ENCODE results near the gene OXCT1.

OXCT1 gene

DNA sequence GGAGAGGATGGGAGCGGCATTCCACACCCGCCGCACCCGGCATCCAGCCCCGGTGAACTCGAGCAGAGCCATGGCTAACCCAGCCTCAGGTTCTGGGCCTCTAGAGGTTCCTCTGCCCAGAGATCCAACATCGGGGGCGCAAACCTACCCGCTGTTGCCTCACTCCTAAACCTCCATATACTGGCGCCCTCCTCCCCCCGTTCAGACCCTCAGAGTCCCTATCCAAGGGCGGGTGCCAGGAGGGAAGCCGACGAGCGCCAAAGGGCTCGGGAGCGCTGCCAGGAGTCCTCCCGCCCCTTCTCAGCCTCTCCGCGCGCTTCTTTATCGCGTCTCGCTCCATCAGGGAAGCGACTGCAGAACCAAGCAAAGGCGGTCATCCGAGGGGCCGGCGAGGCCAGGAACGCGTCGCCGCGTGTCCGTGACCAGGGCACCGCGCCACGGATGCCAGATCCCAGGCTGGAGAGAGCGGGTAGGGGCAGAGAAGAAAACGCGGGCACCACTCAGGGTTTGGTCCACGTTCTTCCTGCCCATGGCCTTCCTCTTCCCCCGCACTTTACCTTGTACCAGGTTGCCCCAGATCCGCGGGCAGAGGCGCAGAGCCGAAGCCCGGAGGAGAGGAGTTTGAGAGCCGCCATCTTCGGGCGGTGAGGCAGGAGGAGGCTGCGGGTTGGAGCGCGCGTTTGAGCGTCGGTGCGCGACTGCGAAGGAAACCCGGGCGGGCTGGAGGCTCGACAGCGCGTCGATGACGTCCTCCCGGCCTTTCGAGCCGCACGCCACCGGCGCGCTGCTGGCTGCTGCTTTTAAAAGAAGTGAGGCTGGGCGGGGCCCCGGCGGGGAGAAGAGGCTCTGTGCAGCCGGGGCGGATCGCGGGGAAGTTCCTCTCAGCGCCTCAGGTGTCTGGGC is at the start of gene OXCT1:
TSS of gene OXCT1 (minus strand) at position 702 of the 903 bp plus-strand sequence. CDS start at position 635, 67 bp downstream.
- peak; percentile 78 for DNase-seq

DNA sequence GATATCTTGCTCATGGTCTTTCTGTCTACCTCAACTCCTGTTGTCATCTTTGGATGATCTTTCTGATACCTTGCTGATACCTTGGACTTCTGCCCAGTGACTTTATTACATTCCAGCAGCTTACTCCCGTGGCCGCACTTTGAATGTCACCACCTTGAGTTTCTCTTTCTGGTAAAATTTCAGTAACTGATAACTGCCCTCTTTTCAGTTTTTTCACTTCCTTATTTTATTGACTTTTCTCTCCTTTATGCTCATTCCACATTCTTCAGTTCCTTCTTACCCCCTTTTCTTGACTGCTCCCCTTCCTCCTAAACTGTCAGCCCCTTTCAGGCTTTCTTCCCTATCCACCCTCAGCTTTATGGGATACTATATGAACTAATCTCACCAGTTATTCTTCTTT is 47.9 kb upstream of the OXCT1 start:
- no peak for DNase-seq

DNA sequence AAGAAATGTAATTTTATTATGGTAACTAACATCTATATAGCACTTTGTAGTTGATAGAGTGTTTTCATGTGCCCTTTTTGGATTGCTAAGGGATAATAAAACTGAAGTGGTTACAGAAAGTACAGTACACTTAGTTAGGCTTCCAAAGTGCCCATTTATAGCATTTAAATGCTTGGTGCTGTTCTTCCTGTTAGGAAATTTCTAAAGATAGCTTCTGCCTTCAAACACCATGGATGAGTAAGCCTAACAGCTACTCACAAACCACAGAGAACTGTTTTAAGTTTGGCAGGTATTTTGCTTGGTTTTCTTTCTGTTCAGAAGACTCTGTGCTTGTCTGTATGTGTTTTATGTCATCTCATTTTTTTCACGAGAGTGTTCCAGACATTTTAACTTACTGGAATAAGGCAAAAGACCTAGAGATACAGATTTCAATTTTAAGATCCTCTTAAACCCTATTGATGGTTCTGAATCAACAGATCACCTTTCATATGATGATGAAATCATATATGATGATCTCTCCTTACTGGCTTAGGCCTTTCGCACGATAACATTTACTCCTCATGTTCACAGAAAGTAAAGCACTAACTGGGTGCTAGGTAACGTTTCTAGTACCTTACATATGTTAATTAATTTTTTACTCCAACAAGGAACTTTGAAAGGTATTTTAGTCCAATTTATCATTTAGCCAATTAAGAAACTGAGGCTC is 38.3 kb upstream of the OXCT1 start:
- no peak for DNase-seq

DNA sequence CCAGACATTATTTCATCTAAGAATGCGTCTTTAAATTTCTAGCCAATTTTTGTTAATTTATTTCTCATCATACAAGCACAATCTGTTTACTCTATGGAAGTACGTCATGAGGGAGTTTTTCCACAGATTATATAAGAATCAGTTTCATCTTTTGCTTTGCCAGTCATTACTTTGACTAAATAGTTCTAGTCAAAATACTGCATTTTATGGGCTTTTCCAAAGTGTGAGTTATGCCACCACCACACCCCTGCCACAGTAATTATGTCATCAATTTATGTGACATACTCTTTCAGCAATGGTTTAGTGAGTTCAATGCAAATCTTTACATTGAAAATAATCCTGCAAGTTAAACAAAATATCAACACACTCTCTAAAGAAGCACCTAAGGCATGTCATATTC is 35.9 kb upstream of the OXCT1 start:
- no peak for DNase-seq

DNA sequence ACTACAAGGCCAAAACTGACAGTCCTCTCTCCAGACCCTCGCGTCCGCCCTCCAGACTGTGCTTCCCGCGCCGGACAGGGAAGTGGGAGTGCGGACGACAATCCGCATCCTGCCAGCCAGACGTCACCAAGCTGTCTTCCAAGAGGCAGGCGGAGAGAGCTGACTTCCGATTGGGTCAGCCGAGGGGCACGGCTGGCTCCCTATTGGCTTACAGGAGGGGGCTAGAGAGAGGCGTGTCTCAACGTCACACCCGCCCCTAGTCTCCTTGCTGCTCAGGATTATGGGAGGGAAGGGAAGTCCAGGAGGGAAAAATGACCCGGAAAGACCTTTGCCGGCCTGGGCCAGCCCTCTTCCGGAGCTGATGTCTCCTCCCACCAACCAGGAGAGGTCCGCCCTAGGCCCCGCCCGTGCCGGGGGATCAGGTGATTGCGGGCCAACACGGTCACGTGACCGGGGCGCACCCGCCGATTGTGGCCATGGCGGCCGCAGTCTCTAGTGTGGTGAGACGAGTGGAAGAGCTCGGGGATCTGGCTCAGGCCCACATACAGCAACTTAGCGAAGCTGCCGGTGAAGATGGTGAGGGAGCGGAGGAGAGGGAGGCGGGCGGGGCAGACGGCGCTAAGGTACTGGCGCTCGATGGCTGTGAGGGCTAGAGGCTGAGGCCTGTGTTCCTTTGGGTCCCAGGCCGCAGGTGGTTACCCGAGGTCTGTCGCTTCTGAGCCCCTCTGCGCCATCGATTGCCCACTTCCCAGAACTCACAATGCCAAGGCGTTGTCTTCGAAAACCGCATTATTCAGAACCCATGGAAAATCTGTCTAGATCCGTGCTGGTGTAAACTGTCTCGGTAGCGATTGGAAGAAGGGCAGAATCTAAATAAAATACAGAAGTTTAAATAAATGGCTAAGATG is 33.9 kb upstream of the OXCT1 start, which contains the start of gene RIMOC1:
TSS of gene RIMOC1 (plus strand) at position 453 of the 908 bp plus-strand sequence. CDS start at position 477, 24 bp downstream.
- peak; percentile 95 for DNase-seq

DNA sequence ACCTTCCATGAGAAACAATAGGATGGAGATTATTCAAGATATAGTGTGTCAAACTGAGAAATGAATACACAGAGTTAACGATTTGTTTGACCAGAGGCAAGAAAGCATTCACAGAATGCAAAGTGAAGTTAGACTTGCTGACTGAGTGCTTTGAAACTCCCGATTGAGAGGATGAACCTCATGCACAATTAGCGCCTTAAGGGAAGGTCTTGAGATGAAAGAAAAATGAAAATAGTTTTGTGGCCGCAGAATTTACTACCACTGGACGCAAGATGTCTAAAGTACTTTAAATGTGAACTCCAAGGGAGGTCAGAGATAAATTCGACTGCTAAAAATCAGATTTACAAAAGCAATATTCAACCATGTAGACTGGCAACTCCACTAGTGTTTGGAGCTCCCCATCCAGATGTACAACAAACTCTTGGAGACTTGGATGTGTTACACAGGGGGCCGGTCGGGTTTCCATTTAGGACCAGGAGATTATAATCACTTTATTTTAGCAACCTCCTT is 33.2 kb upstream of the OXCT1 start:
- DNase-seq: no peak

DNA sequence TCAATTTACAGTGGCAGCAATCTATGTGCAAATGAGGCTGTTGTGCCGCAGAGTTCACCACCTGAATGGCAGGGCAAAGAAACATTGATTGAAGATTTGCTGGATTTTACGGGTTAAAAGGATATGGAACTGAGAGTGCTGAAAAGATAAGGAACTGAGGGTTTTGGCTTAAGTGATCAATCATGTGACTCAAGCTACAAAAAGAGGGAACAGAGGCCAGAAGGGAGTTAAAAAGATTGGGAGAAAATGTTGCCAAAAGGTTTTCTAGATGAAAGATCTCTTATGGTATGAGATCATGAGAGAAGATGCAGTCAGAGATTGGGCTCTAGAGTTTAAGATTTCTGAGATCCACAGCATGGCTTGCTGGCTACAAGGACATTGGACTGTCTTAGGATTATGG is 26.0 kb upstream of the OXCT1 start:
- DNase-seq: no peak

DNA sequence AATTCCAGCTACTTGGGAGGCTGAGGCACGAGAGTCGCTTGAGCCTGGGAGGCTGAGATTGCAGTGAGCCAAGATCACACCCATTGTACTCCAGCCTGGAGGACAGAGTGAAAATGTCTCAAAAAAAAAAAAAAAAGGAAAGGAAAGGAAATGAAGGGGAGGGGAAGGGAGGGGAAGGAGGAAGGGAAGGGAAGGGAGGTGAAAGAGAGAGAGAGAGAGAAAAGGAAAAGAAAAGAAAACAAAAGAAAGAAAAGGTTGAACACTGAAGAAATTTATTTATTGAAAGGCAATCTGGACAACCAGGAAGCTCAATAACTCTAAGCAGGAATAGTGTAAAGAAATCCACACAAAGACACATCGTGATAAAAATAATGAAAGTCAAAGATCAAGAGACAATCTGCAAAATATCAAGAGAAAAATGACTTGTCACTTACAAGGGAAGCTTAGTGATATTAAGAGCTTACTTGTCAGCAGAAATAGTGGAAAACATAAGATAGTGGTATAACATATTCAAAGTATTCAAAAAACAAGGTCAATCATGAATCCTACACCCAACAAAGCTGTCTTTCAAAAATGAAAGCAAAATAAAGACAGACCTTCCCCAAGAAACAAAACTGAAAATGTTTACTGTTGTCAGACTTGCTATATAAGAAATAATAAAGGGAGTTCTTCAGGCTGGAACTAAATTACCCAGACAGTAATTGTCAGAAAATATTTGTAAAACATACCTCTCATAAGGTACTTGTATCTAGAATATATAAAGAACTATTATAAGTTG is 23.0 kb upstream of the OXCT1 start:
- no peak for DNase-seq

DNA sequence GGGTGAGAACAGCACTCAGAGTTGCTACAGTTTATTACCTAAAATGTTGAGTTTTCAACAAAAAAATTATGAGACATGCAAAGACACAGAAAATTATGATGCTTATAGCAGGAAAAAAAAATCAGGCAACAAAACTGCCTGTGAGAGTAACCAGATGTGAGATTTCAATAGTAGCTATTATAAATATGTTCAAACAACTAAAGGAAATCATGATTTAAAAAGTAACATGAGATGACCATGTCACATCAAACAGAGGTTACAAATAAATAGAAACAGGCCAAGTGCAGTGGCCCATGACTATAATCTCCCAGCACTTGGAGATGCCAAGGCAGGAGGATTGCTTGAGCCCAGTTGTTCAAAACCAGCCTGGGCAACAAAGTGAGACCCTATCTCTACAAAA is 21.8 kb upstream of the OXCT1 start:
- no peak for DNase-seq

DNA sequence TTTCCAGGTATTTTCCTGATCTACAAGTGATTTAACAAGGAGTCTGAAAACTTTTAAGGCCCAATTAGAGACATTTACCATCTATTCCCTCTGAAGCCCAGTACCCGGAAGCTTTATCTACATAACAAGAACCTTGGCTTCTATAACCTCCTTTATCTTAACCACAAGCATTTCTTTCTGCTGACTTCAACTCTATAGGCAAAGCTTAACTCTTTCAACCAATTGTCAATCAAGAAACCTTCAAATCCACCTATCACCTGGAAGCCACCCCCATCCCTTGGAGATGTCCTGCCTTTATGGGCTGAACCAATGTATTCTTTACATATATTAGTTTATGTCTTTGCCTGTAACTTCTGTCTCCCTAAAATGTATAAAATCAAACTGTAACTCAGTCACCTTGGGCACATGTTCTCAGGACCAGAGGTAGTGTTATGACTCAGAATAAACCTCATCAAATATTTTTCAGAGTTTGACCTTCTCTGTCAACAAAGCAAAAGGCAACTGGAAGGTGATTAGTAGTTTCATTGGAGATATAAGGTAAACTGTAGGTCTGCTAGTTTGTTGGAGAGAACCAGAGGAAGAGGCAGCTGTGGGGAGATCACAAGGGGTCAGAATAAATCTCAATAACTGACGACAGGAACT is 21.0 kb upstream of the OXCT1 start:
- no peak for DNase-seq

DNA sequence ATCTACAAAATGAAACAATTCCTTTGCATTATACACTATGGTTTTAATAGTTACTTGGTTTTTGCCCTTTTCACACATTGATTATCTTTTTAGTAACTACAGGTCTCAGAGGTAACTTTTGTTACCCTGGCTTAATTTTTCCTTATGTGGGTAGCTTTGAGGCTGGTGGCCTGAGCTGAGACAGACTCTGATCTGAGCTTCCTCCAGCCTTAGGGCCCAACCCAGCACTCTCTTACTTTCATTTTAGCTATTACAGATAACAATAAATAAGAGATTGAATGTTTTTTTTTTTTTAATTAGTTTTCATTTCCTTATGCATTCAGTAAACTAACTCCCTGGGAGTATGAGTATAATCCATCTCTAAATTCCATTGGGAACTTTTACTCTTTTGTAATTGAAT is 15.1 kb upstream of the OXCT1 start:
- DNase-seq: no peak

DNA sequence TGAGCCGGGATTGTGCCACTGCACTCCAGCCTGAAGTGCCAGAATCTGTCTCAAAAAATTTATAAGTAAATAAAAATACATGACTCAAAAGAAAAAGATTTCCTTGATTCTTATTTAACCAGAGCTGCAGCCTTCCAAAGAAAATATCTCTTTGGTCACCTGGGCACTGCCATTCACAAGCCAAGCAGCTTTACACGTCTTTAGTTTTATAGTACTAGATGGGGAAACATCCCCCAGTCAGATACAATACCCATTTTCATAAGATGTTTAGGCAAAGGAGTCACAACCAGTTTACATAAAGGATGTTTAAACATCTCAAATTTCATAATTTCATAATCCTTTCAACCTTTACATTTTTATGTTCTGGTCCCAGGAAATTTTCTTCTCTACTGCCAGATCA is 13.7 kb upstream of the OXCT1 start:
- no peak for DNase-seq

DNA sequence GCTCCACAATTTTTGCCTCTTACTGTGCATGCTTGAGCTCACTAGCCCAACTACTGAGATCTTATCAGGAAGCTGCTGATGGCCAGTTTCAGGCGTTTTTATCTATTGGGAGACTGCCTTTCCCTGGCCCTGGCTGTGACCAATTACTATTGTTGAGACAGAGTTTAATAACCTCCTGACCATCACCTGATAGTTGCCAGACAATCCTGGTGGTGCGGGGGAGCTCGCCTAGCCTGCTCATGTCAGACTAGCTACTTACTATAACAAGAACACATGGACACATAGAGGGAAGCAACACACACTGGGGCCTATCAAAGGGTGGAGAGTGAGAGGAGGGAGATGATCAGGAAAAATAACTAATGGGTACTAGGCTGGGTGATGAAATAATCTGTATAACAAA is 13.0 kb upstream of the OXCT1 start:
- no peak for DNase-seq

DNA sequence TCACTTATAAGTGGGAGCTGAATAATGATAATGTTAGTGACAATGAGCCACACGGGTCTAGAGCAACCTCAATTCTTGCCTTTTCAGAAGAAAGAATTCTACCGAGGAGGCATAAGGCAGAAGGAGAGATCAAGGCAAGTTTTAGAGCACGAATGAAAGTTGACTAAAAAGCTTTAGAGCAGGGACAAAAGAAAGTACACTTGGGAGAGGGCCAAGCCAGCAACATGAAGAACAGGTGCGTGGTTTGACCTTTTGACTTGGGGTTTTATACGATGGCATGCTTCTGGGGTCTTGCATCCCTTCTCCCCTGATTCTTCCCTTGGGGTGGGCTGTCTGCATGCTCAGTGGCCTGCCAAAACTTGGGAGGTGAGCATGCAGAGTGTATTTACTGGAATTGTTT is 12.5 kb upstream of the OXCT1 start:
- no peak for DNase-seq

DNA sequence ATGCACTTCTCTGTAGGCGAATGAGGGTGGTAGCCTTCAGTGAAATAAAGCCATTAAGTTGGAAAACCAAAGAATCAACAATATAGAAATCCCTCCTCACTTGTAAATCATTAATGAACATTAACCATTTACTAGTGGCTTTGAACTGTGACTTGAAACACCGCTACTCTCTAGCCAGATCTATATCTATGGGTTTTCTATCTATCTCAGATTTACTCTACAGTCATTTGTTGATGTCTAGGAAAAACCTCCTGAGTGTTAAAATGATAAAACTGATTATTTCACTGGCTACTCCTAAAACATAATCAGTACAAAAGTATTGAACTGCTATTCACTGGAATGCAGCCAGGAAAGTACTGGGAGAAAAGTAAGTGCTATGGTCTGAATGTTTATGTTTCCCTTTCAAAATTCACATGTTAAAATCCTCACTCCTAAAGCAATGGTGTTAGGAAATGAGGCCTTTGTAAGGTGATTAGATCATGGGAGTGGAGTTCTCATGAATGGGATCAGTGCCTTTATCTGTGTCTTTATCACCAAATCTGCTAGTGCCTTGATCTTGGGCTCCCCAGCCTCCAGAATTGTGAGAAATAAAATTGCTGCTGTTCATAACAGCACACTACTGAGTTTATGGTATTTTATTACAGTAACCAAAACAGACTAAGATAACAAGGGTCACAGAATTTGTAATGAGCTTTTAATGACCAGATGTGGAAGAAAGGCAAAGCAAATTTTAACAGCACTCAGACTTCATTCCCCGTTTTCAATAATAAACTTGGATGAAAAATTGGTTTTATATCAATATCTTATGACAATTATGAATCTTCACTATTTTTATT is 8.6 kb upstream of the OXCT1 start:
- no peak for DNase-seq

DNA sequence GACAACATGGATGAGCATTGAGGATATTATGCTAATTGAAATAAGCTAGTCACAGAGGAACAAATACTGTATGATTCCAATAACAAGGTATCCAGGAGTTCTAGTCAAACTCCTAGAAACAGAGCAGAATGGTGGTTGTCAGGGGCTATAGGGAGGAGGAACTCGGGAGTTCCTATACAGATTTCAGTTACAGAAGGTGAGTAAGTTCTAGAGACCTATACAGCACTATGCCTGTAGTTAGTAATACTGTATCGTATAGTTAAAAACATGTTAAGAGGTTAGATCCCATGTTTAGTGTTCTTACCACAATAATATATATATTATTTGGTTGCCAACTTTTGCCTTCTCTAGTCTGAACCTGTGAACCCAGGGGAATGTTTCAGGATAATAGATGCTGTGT is 7.9 kb upstream of the OXCT1 start:
- no peak for DNase-seq

DNA sequence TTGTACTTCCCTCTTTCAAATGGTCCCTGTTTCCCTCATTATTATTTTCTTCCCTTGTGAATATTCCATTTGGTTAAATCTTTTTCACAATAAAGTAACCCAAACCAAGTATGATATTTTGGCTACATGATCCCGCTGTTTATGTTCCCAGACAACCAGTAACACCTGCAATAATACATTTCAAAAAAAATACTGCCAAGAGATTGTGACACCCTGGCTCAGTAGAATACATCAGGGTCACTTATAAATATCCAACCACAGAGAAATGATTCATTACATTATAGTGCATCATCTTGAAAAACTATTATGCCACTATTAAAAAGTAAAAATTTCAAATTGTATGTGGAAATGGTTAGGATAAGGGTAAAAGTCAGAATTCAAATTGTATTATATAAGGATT is 7.2 kb upstream of the OXCT1 start:
- DNase-seq: no peak

DNA sequence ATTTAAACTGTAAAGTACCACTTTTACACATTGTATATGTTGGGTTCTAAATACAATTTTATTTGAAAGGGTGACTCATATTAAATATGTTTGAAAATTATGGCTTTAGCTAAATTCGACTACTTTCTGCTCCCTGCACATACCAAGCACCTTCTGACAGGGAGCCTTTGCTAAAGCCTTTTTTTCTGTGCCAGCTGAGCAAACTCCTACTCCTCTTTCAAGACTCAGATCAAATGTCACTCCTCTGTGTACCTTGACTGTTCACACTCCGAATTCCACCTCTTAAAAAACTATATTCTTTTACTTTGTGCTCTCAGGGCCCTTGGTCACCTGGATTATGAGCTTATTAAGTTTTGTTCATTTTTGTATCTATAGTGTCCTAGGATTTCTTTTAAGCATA is 6.5 kb upstream of the OXCT1 start:
- DNase-seq: peak; percentile 6

DNA sequence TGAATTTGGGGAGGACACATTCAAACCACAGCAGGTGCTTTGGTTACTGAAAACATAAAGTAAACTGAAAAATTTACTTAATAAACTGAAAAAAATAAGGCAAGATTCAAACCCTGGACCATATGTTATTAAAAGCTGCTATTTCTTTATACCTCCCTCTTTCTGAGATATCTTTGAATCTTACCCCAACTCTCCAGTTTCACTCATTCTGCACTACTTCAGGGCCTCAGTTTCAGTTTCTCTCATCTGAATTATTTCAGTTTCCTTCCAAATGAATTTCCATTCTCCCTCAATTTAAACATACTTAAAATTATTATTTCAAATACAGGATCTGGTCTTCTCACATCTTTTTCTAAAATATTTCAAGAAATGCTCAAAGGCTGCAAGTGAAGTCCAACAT is 4.9 kb upstream of the OXCT1 start:
- no peak for DNase-seq

DNA sequence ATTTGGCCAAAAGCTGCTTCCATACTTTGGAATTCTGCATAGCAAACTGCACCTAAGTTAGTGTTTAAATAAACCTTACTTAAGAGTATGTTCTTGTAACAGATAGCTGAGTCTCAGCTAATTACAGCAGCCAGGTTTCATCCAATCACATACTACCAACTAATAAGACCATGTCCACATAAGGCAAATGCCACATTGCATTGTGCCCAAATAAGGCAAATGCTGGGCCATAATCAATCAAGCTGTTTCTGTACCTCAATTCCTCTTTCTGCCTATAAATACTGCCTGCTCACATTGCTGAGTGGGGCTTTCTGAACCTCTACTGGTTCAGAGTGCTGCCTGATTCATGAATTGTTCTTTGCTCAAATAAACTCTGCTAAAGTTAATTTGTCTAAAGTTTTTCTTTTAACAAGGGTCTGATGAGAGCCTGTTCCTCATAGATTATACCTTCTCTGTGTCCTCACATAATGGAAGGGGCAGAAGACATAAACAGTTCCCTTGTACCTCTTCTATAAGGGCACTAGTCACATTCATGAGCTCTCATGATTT is 4.4 kb upstream of the OXCT1 start:
- no peak for DNase-seq
